Duodenal mucosa (tissue), 2 donors: ENCODE results near the gene NR2C2AP.
A peak's percentile ranks its signal among the peaks of the same experiment; 100 is the strongest.

ENCODE experiments used
- H3K27ac ChIP-seq: one replicate; pipeline ENCODE4 v1.7.0; 2013; ENCODE audit warnings: low read depth, low read length
- H3K27me3 ChIP-seq, 2 donors: one replicate each; pipeline ENCODE4 v1.7.0; 2013; ENCODE audit warnings: low read length in 2 of 2, control low read depth in 1 of 2; ENCODE audit not compliant: insufficient read depth in 2 of 2, control insufficient read depth in 1 of 2
- H3K36me3 ChIP-seq, 2 donors: one replicate each; pipeline ENCODE4 v1.7.0; 2013; ENCODE audit warnings: low read length in 2 of 2, control low read depth in 1 of 2; ENCODE audit not compliant: insufficient read depth in 2 of 2, control insufficient read depth in 1 of 2
- H3K4me1 ChIP-seq, 2 donors: one replicate each; pipeline ENCODE4 v1.7.0; 2013; ENCODE audit warnings: low read length in 2 of 2, control low read depth in 1 of 2; ENCODE audit not compliant: insufficient read depth in 2 of 2, control insufficient read depth in 1 of 2
- H3K4me3 ChIP-seq, 2 donors: one replicate each; pipeline ENCODE4 v1.7.0; 2013; ENCODE audit warnings: low read length in 2 of 2, low read depth in 1 of 2
- H3K9ac ChIP-seq, 2 donors: one replicate each; pipeline ENCODE4 v1.7.0; 2013; ENCODE audit warnings: low read length in 2 of 2, low read depth in 1 of 2
- H3K9me3 ChIP-seq, 2 donors: one replicate each; pipeline ENCODE4 v1.7.0; 2013; ENCODE audit warnings: low read length in 2 of 2, control low read depth in 1 of 2; ENCODE audit not compliant: control insufficient read depth in 1 of 2

NR2C2AP gene

GRCh38 chr19:19206938-19207337 is 3.7 kb upstream of the NR2C2AP start:
- Histone ChIP-seq H3K27me3 (peaks cover 8 to 12% of the 10 kb centered on the region in 2 donors), H3K27ac (no peak overlapping the region), H3K9me3 (peaks cover 0 to 3% of the 10 kb centered on the region in 2 donors), H3K4me1 (peaks cover 10 to 11% of the 10 kb centered on the region in 2 donors), H3K9ac (no peak overlapping the region), H3K36me3 (no peaks in the 10 kb centered on the region), H3K4me3 (no peak overlapping the region)

GRCh38 chr19:19205416-19206410 is 2.5 kb upstream of the NR2C2AP start:
- Histone ChIP-seq H3K9ac (no peak overlapping the region), H3K36me3 (peaks cover 0 to 6% of the 10 kb centered on the region in 2 donors), H3K4me3 (no peak overlapping the region), H3K4me1 (peaks cover 10 to 17% of the 10 kb centered on the region in 2 donors), H3K27ac (no peak overlapping the region), H3K9me3 (peaks cover 0 to 3% of the 10 kb centered on the region in 2 donors), H3K27me3 (peaks cover 0 to 4% of the 10 kb centered on the region in 2 donors)

- H3K4me1 ChIP-seq = peaks cover 10 to 17% of the 10 kb centered on the region in 2 donors
- H3K27ac ChIP-seq = no peak overlapping the region
- H3K4me3 ChIP-seq = no peak overlapping the region
- peaks cover 0 to 3% of the 10 kb centered on the region in 2 donors for H3K9me3 ChIP-seq
- peaks cover 1 to 11% of the 10 kb centered on the region in 2 donors for H3K36me3 ChIP-seq
- peaks cover 0 to under 1% of the 10 kb centered on the region in 2 donors for H3K27me3 ChIP-seq
- H3K9ac ChIP-seq = no peak overlapping the region
Measured at GRCh38 chr19:19204181-19204580, 967 bp upstream of the NR2C2AP start.

GRCh38 chr19:19202707-19203011 is 555 bp downstream of the NR2C2AP start:
- peak overlapping the region; percentile 86 to 94 for H3K4me3 ChIP-seq
- H3K4me1 ChIP-seq = peaks cover 10 to 17% of the 10 kb centered on the region in 2 donors
- H3K27ac ChIP-seq = no peak overlapping the region

GRCh38 chr19:19201697-19202630 is 1.2 kb downstream of the NR2C2AP start:
- H3K27me3 ChIP-seq = no peaks in the 10 kb centered on the region
- H3K4me3 ChIP-seq = peak overlapping the region; percentile 86 to 94
- H3K36me3 ChIP-seq = peaks cover 13 to 27% of the 10 kb centered on the region in 2 donors
- H3K9ac ChIP-seq = peak overlapping the region; percentile 82 to 85
- H3K9me3 ChIP-seq = no peaks in the 10 kb centered on the region
- peaks cover 10 to 17% of the 10 kb centered on the region in 2 donors for H3K4me1 ChIP-seq
- H3K27ac ChIP-seq = no peak overlapping the region

More at GRCh38 chr19:19202707-19203011, 555 bp downstream of the NR2C2AP start:
- peaks cover 13 to 23% of the 10 kb centered on the region in 2 donors for H3K36me3 ChIP-seq
- H3K9ac ChIP-seq = peak overlapping the region; percentile 82 to 85
- no peaks in the 10 kb centered on the region for H3K27me3 ChIP-seq
- peaks cover 0 to under 1% of the 10 kb centered on the region in 2 donors for H3K9me3 ChIP-seq

GRCh38 chr19:19193926-19194325 is 9.3 kb downstream of the NR2C2AP start:
- peak overlapping the region; percentile 21 to 29 for H3K4me3 ChIP-seq
- peak overlapping the region; percentile 25 for H3K27ac ChIP-seq
- H3K4me1 ChIP-seq = peaks cover 5 to 28% of the 10 kb centered on the region in 2 donors
- H3K9me3 ChIP-seq = no peaks in the 10 kb centered on the region
- no peaks in the 10 kb centered on the region for H3K27me3 ChIP-seq
- H3K9ac ChIP-seq = peak overlapping the region in 1 of 2 donors; percentile 18
- peaks cover 9 to 17% of the 10 kb centered on the region in 2 donors for H3K36me3 ChIP-seq

GRCh38 chr19:19192910-19193423 is 10.2 kb downstream of the NR2C2AP start:
- H3K4me1 ChIP-seq = peaks cover 5 to 28% of the 10 kb centered on the region in 2 donors
- peak overlapping the region; percentile 100 for H3K27ac ChIP-seq
- peak overlapping the region; percentile 79 to 91 for H3K4me3 ChIP-seq
- H3K36me3 ChIP-seq = peaks cover 0 to 7% of the 10 kb centered on the region in 2 donors
- peak overlapping the region; percentile 73 to 100 for H3K9ac ChIP-seq
- H3K27me3 ChIP-seq = no peaks in the 10 kb centered on the region
- H3K9me3 ChIP-seq = no peaks in the 10 kb centered on the region

GRCh38 chr19:19192078-19192882 is 10.9 kb downstream of the NR2C2AP start, which contains the start of the genes BORCS8 and RFXANK:
TSS of gene BORCS8 (minus strand) at chr19:19192152. CDS start at chr19:19192117, 35 bp downstream.
TSS of gene RFXANK (plus strand) at chr19:19192258. CDS start at chr19:19193947, 1,689 bp downstream.
- Histone ChIP-seq H3K27me3 (no peaks in the 10 kb centered on the region), H3K36me3 (peaks cover 0 to 6% of the 10 kb centered on the region in 2 donors), H3K4me1 (peaks cover 5 to 28% of the 10 kb centered on the region in 2 donors), H3K9ac (peak within 1 kb of the TSS; percentile 100), H3K27ac (peak within 1 kb of the TSS; percentile 100), H3K9me3 (no peaks in the 10 kb centered on the region), H3K4me3 (peak within 1 kb of the TSS; percentile 79 to 98)

- Histone ChIP-seq H3K9ac (peak overlapping the region; percentile 100), H3K36me3 (peaks cover 3 to 4% of the 10 kb centered on the region in 2 donors), H3K27ac (peak overlapping the region; percentile 100), H3K27me3 (no peaks in the 10 kb centered on the region), H3K4me1 (peaks cover 5 to 28% of the 10 kb centered on the region in 2 donors), H3K4me3 (peak overlapping the region; percentile 79 to 98), H3K9me3 (peaks cover 0 to 2% of the 10 kb centered on the region in 2 donors)
Measured at GRCh38 chr19:19191768-19192077, 11.5 kb downstream of the NR2C2AP start.
